DMS53 treated with DMSO at 0.1 percent for 48 hours (cell line): ENCODE results near the gene LFNG.
"Not testable (repeated sequence)": the region's sequence is repeated elsewhere in the genome, so short reads cannot be mapped to it uniquely, and the experiment has no call there.

ENCODE experiments used
- DNase-seq: peaks from one replicate; lab custom pipeline; 2025; ENCODE audit not compliant: unreplicated experiment; lab: John Stamatoyannopoulos, UW

Gene LFNG

GRCh38 chr7:2542011-2542915 lies 22.7 kb downstream of the LFNG start:
- no peak for DNase-seq

- DNase-seq: no peak
Observed at GRCh38 chr7:2542916-2543871, 23.6 kb downstream of the LFNG start.

DNA sequence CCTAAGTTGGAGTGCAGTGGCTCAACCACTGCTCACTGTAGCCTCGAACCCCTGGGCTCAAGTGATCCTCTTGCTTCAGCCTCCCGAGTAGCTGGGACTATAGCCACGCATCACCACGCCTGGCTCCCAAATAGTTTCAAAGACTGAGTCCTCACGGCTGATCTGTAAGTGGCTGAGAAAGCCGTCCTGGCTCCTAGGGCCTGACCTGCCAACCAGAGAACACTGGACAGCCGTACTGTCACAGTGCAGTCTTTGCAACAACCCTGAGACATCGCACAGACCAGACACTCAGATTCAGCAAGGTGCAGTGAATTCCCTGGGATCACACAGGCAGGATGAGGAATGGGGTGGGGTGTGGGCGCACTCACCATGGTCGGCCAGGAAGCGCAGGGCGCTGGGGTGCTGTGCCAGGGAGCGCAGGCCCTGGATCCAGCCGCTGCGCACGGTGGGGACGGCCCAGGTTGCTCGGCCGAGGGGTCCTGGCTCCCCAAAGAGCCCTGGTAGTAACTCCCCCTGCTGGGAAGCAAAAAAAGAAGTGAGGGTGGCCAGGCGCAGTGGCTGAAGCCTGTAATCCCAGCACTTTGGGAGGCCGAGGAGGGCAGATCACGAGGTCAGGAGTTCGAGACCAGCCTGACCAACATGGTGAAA lies 25.1 kb downstream of the LFNG start:
- no peak for DNase-seq

DNA sequence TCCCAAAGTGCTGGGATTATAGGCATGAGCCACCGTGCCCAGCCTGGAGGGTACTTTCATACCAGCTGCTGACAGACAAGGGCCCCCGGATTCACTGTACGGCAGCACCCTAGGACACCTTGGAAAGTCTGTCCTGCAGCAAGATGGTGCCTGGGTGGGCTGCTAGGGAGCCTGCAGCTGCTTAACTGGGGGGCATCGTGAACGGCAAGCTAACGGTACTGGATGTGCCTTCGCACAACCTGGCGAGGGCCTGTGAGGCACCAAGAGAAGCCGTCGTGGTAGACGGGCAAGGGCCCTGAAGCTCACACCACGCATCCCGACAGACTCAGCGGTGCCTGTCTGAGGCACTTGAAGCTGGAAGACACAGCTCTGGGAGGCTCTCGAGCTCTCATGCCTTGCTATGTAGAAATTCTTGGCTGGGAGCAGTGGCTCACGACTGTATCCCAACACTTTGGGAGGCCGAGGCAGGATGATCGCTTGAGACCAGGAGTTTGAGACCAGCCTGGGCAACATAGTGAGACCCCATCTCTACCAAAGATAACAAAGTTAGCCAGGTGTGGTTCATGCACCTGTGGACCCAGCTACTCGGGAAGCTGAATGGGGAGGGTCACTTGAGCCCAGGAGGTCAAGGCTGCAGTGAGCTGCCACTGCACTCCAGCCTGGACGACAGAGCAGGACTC lies 26.3 kb downstream of the LFNG start:
- no peak for DNase-seq

- DNase-seq: no peak
Observed at GRCh38 chr7:2546776-2547586, 27.4 kb downstream of the LFNG start.

- DNase-seq: no peak
Observed at GRCh38 chr7:2551418-2551817, 31.8 kb downstream of the LFNG start.

DNA sequence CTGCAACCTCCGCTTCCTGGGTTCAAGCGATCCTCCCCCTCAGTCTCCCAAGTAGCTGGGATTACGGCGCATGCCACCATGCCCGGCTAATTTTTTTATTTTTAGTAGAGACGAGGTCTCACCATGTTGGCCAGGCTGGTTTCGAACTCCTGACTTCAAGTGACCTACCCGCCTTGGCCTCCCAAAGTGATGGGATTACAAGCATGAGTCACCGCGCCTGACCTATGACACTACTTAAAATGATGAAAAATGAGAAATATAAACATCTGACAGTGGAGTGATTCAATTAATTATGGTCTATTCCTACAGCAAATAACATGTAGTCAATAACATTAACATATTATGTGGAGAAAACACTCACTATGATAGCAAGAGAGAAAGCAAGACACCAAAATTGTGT lies 33.5 kb downstream of the LFNG start:
- DNase-seq: no peak

- no peak for DNase-seq
Observed at GRCh38 chr7:2553831-2554581, 34.4 kb downstream of the LFNG start.

DNA sequence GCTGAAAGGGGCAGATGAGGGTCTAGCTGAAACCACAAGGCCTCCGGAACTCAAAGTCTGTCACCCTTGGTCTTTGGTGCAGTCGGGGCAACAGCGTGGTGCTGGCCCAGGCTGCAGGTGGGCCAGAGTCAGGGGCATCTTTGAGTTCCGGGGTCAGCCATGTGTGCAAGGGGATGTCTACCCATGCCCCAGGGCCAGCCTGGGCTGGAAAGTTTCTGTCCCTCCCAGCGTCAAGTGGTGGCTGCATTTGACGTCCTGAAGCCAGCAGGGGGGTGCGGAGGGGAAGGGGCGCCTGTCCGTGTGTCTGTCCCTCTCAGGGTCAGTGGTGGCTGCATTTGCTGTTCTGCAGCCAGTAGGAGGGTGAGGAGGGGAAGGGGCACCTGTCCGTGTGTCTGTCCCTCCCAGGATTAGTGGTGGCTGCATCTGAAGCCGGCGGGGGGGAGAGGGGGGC lies 35.1 kb downstream of the LFNG start:
- DNase-seq: no peak

- peak; percentile 96 for DNase-seq
Observed at GRCh38 chr7:2555121-2556052, 35.8 kb downstream of the LFNG start, which contains the start of gene BRAT1. Gene BRAT1, minus strand, starts transcription at chr7:2555524. Its CDS starts 1,093 bp downstream, at chr7:2554431.

DNA sequence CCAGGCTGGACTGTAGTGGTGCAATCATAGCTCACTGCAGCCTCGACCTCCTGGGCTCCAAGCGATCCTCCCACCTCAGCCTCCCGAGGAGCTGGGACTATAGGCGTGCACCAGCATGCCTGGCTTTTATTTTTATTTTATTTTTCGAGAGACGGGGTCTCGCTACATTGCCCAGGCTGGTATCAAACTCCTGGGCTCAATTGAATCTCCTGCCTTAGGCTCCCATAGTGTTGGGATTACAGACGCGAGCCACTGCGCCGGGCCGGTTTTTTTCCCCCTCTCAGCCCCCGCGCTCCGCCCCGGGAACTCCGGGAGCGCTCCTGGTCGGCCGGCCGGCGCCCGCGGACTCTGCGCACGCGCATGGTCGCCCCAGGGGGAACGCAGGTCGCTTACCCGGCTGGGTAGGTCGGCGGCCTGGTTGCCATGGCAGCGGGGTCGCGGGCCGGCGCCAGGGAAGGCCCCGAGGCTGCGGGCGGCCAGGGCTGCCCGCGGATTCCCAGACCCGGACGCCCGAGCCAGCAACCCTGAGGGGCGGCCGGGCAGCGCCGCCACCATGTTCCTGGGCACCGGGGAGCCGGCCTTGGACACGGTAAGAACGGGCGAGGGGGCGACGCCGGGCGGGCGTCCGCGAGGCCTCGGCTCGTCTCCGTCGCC lies 39.2 kb downstream of the LFNG start, which contains the start of gene IQCE:
IQCE (plus strand) TSS at position 351 of the 654 bp plus-strand sequence; CDS start at position 554, 203 bp downstream.
- DNase-seq: no peak

- DNase-seq: no peak
Observed at GRCh38 chr7:2559283-2559950, 39.8 kb downstream of the LFNG start.

DNA sequence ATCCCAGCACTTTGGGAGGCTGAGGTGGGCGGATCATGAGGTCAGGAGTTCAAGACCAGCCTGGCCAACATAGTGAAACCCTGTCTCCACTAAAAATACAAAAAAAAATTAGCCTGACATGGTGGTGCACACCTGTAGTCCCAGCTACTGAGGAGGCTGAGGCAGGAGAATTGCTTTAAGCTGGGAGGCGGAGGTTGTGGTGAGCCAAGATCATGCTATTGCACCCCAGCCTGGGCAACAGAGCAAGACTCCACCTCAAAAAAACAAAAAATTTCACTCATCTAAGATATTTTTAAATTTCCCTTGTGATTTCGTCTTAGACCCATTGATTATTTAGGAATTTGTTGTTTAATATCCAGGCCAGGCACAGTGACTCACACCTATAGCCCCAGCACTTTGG lies 44.4 kb downstream of the LFNG start:
- not testable (repeated sequence) for DNase-seq

DNA sequence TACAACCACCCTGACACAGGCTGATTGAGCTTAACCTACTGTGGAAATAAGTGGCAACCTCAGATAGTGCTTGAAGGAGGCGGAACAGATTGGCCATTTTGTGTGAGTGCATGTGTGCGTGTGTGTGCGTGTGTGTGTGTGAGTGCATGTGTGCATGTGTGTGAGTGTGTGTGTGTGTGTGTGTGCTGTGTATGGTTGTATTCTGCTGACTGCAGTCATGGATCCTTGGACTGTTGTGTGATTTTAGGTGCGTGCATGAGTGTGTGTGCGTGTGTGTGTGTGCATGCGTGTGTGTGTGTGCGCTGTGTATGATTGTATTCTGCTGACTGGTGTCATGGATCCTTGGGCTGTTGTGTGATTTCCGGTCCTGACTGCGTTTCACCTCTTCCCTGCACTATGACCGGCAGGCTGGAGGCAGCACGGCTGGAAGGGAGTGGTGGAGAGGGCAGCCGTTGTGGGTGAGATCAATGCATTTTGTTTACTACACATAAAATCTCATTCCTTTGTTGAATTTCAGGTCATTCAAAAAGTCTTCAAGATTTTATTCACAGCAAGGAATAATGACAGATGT lies 45.5 kb downstream of the LFNG start:
- no peak for DNase-seq

GRCh38 chr7:2566348-2566889 lies 46.8 kb downstream of the LFNG start:
- DNase-seq: no peak
